SK-N-SH treated with all-trans-retinoic acid at 6 μM for 48 hours (cell line): ENCODE data around the gene TSPAN15.

Experiments
- ATAC-seq: fragments of 200-7000 bp; cut with Tn5 transposase; 3 replicates; pipeline ENCODE4 v1.9.1; 2020; ENCODE audit warnings: mild to moderate bottlenecking, moderate library complexity
- ARNTL ChIP-seq: fragments of 450-650 bp; formaldehyde crosslinking; IDR thresholded peaks from 2 replicates; pipeline ENCODE4 v1.5.0; 2020; ENCODE audit warnings: low read depth, mild to moderate bottlenecking, moderate library complexity, borderline replicate concordance
- BACH2 ChIP-seq: fragments of 250-450 bp; sonication (Bioruptor Pico); IDR thresholded peaks from 2 replicates; pipeline ENCODE4 v1.9.0; 2021; ENCODE audit warnings: mild to moderate bottlenecking, borderline replicate concordance
- CSDC2 ChIP-seq: fragments of 250-450 bp; sonication (Bioruptor Pico); IDR thresholded peaks from 2 replicates; pipeline ENCODE4 v1.5.0; 2020; ENCODE audit warnings: mild to moderate bottlenecking, moderate library complexity
- ESRRG ChIP-seq: fragments of 250-450 bp; sonication (Bioruptor Pico); IDR thresholded peaks from 2 replicates; pipeline ENCODE4 v1.6.1; 2021; ENCODE audit warnings: mild to moderate bottlenecking
- GLIS3 ChIP-seq: fragments of 250-450 bp; sonication (Bioruptor Pico); IDR thresholded peaks from 2 replicates; pipeline ENCODE4 v1.5.0; 2020; ENCODE audit warnings: mild to moderate bottlenecking, moderate library complexity
- ISL1 ChIP-seq: fragments of 250-450 bp; sonication (Bioruptor Pico); IDR thresholded peaks from 2 replicates; pipeline ENCODE4 v2.1.2; 2022; ENCODE audit warnings: mild to moderate bottlenecking, moderate library complexity
- OSR1 ChIP-seq: fragments of 250-450 bp; sonication (Bioruptor Pico); IDR thresholded peaks from 2 replicates; pipeline ENCODE4 v1.8.0; 2022; ENCODE audit warnings: moderate library complexity, mild to moderate bottlenecking, inconsistent platforms
- PPARA ChIP-seq: fragments of 250-450 bp; sonication (Bioruptor Pico); IDR thresholded peaks from 2 replicates; pipeline ENCODE4 v1.5.0; 2020; ENCODE audit warnings: mild to moderate bottlenecking, borderline replicate concordance
- SNAI2 ChIP-seq: fragments of 250-450 bp; sonication (Bioruptor Pico); IDR thresholded peaks from 2 replicates; pipeline ENCODE4 v1.5.0; 2020; ENCODE audit warnings: mild to moderate bottlenecking, moderate library complexity
- TCF4 ChIP-seq: fragments of 250-450 bp; sonication (Bioruptor Pico); IDR thresholded peaks from 2 replicates; pipeline ENCODE4 v1.8.0; 2021; ENCODE audit warnings: mild to moderate bottlenecking, moderate library complexity, borderline replicate concordance
- ZC3H10 ChIP-seq: fragments of 250-450 bp; sonication (Bioruptor Pico); IDR thresholded peaks from 2 replicates; pipeline ENCODE4 v1.5.1; 2021; ENCODE audit warnings: mild to moderate bottlenecking, moderate library complexity
- ZFP3 ChIP-seq: fragments of 250-450 bp; sonication (Bioruptor Pico); IDR thresholded peaks from 2 replicates; pipeline ENCODE4 v1.5.0; 2020; ENCODE audit warnings: mild to moderate bottlenecking, moderate library complexity
- ZNF565 ChIP-seq: fragments of 450-650 bp; formaldehyde crosslinking; conservative IDR thresholded peaks from 2 replicates; pipeline ENCODE4 v1.5.0; 2020; ENCODE audit warnings: low read depth, mild to moderate bottlenecking, moderate library complexity
- ZNF70 ChIP-seq: fragments of 450-650 bp; formaldehyde crosslinking; IDR thresholded peaks from 2 replicates; pipeline ENCODE4 v1.5.0; 2020; ENCODE audit warnings: mild to moderate bottlenecking, moderate library complexity
- ZNF8 ChIP-seq: fragments of 450-650 bp; formaldehyde crosslinking; IDR thresholded peaks from 2 replicates; pipeline ENCODE4 v1.5.0; 2020; ENCODE audit warnings: mild to moderate bottlenecking, moderate library complexity
- TF ChIP-seq, protein P1 (sequence below): fragments of 250-450 bp; sonication (Bioruptor Pico); IDR thresholded peaks from 2 replicates; pipeline ENCODE4 v1.5.0; 2020; ENCODE audit warnings: mild to moderate bottlenecking, moderate library complexity
- TF ChIP-seq, protein P2 (sequence below): fragments of 250-450 bp; sonication (Bioruptor Pico); IDR thresholded peaks from 2 replicates; pipeline ENCODE4 v1.8.0; 2021; ENCODE audit warnings: low read depth, mild to moderate bottlenecking, moderate library complexity, borderline replicate concordance
- TF ChIP-seq, protein P3 (sequence below): fragments of 250-450 bp; sonication (Bioruptor Pico); IDR thresholded peaks from 2 replicates; pipeline ENCODE4 v1.8.0; 2020; ENCODE audit warnings: mild to moderate bottlenecking, moderate library complexity, borderline replicate concordance
- TF ChIP-seq, protein P4 (sequence below): fragments of 250-450 bp; sonication (Bioruptor Pico); IDR thresholded peaks from 2 replicates; pipeline ENCODE4 v1.5.1; 2020; ENCODE audit warnings: low read depth, mild to moderate bottlenecking, moderate library complexity
- TF ChIP-seq, protein P5 (sequence below): fragments of 250-450 bp; sonication (Bioruptor Pico); IDR thresholded peaks from 2 replicates; pipeline ENCODE4 v1.5.1; 2021; ENCODE audit warnings: mild to moderate bottlenecking, moderate library complexity

The TSPAN15 gene

DNA sequence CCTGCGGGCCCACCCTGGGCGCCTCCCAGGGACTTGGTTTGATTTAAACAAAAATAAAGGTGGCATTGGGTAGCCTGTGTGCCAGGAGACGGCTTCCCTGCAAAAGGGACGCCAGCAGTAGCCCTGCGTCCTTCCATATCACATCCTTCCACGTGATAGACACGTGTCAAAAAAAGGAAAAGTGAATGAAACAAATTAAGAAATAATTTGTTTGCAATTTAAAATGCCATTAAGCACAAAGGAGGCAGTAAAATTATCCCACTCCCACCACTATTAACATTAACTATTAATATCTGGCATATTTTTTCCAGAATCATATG lies 42.1 kb upstream of the TSPAN15 start:
- ATAC-seq, result no peak
- TF ChIP-seq ZFP3 (CRISPR knock-in tag), result no peak
- no peak for TF ChIP-seq TCF4 (CRISPR knock-in tag)
- TF ChIP-seq SNAI2, result no peak
- TF ChIP-seq ZC3H10 (CRISPR knock-in tag), result no peak

DNA sequence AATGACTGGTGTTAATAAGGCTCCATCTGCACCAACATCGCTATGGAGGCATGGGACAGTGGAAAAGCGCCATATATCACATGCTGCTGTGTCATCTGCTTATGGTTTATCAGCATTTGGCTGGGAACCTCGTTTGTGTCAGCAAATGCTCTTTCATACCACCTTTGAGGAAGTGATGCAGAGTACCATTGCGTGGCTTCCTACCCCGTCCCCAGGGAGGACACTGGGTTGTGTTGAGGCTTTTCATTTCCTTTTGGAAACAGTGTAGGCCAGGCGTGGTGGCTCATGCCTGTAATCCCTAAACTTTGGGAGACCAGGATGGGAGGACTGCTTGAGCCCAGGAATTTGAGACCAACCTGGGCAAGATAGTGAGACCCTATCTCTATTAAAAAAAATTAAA lies 41.3 kb upstream of the TSPAN15 start:
- TF ChIP-seq, protein P1, sequence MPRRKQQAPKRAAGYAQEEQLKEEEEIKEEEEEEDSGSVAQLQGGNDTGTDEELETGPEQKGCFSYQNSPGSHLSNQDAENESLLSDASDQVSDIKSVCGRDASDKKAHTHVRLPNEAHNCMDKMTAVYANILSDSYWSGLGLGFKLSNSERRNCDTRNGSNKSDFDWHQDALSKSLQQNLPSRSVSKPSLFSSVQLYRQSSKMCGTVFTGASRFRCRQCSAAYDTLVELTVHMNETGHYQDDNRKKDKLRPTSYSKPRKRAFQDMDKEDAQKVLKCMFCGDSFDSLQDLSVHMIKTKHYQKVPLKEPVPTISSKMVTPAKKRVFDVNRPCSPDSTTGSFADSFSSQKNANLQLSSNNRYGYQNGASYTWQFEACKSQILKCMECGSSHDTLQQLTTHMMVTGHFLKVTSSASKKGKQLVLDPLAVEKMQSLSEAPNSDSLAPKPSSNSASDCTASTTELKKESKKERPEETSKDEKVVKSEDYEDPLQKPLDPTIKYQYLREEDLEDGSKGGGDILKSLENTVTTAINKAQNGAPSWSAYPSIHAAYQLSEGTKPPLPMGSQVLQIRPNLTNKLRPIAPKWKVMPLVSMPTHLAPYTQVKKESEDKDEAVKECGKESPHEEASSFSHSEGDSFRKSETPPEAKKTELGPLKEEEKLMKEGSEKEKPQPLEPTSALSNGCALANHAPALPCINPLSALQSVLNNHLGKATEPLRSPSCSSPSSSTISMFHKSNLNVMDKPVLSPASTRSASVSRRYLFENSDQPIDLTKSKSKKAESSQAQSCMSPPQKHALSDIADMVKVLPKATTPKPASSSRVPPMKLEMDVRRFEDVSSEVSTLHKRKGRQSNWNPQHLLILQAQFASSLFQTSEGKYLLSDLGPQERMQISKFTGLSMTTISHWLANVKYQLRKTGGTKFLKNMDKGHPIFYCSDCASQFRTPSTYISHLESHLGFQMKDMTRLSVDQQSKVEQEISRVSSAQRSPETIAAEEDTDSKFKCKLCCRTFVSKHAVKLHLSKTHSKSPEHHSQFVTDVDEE, result no peak
- TF ChIP-seq OSR1 (CRISPR knock-in tag), result no peak
- no peak for TF ChIP-seq ARNTL (CRISPR knock-in tag)
- TF ChIP-seq, protein P2, sequence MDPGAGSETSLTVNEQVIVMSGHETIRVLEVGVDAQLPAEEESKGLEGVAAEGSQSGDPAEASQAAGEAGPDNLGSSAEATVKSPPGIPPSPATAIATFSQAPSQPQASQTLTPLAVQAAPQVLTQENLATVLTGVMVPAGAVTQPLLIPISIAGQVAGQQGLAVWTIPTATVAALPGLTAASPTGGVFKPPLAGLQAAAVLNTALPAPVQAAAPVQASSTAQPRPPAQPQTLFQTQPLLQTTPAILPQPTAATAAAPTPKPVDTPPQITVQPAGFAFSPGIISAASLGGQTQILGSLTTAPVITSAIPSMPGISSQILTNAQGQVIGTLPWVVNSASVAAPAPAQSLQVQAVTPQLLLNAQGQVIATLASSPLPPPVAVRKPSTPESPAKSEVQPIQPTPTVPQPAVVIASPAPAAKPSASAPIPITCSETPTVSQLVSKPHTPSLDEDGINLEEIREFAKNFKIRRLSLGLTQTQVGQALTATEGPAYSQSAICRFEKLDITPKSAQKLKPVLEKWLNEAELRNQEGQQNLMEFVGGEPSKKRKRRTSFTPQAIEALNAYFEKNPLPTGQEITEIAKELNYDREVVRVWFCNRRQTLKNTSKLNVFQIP (CRISPR knock-in tag), result no peak
- no peak for TF ChIP-seq TCF4 (CRISPR knock-in tag)
- no peak for TF ChIP-seq CSDC2 (CRISPR knock-in tag)
- no peak for TF ChIP-seq ZNF70 (CRISPR knock-in tag)
- TF ChIP-seq GLIS3 (CRISPR knock-in tag), result no peak
- TF ChIP-seq, protein P3, sequence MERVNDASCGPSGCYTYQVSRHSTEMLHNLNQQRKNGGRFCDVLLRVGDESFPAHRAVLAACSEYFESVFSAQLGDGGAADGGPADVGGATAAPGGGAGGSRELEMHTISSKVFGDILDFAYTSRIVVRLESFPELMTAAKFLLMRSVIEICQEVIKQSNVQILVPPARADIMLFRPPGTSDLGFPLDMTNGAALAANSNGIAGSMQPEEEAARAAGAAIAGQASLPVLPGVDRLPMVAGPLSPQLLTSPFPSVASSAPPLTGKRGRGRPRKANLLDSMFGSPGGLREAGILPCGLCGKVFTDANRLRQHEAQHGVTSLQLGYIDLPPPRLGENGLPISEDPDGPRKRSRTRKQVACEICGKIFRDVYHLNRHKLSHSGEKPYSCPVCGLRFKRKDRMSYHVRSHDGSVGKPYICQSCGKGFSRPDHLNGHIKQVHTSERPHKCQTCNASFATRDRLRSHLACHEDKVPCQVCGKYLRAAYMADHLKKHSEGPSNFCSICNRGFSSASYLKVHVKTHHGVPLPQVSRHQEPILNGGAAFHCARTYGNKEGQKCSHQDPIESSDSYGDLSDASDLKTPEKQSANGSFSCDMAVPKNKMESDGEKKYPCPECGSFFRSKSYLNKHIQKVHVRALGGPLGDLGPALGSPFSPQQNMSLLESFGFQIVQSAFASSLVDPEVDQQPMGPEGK (CRISPR knock-in tag), result no peak
- no peak for TF ChIP-seq PPARA (CRISPR knock-in tag)
- TF ChIP-seq ZNF565, result no peak
- TF ChIP-seq ZNF8 (CRISPR knock-in tag), result no peak
- TF ChIP-seq ZC3H10 (CRISPR knock-in tag), result no peak
- no peak for ATAC-seq

DNA sequence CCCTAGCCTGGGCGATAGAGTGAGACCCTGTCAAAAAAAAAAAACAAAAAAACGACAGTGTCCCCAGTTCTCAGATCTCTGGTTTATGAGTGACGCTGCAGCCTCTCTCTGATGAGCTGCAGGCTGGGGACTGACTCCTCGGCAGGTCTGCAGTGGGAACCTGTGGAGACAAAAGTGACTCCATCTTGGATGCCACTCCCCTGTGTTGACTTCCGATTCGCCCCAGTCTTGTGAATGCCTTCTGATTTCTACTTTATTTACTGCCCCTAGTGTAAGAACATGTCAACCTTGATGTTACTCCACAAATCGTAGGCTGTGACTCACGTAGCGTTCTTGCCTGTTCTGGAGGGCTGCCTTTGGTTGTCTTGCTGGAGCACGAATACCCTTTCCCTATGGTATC lies 40.8 kb upstream of the TSPAN15 start:
- ATAC-seq, result no peak
- no peak for TF ChIP-seq ISL1 (CRISPR knock-in tag)
- TF ChIP-seq, protein P2 (CRISPR knock-in tag), result no peak
- TF ChIP-seq OSR1 (CRISPR knock-in tag), result no peak

DNA sequence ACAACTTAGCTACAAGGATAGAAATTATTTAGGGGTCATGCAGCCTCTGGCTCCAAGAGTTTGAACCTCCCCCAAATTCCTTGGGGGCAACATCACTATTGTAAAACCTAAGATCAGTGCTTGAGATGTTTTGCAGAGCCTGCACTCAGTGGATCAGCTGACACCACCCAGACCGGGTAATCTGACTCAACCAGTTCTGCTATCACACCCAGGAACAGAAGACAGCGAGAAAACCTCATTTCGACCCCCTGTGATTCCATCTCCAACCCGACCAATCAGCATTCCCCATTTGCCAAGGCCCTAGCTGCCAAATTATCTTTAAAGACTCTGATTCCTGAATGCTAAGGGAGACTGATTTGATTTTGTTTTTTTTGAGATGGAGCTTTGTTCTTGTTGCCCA lies 39.8 kb upstream of the TSPAN15 start:
- ATAC-seq, result no peak
- TF ChIP-seq ZNF70 (CRISPR knock-in tag), result no peak
- no peak for TF ChIP-seq ARNTL (CRISPR knock-in tag)
- TF ChIP-seq, protein P4, sequence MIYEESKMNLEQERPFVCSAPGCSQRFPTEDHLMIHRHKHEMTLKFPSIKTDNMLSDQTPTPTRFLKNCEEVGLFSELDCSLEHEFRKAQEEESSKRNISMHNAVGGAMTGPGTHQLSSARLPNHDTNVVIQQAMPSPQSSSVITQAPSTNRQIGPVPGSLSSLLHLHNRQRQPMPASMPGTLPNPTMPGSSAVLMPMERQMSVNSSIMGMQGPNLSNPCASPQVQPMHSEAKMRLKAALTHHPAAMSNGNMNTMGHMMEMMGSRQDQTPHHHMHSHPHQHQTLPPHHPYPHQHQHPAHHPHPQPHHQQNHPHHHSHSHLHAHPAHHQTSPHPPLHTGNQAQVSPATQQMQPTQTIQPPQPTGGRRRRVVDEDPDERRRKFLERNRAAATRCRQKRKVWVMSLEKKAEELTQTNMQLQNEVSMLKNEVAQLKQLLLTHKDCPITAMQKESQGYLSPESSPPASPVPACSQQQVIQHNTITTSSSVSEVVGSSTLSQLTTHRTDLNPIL (CRISPR knock-in tag), result no peak
- TF ChIP-seq, protein P2 (CRISPR knock-in tag), result no peak
- TF ChIP-seq BACH2, result no peak
- no peak for TF ChIP-seq ESRRG (CRISPR knock-in tag)
- TF ChIP-seq, protein P1, result no peak
- TF ChIP-seq, protein P5, sequence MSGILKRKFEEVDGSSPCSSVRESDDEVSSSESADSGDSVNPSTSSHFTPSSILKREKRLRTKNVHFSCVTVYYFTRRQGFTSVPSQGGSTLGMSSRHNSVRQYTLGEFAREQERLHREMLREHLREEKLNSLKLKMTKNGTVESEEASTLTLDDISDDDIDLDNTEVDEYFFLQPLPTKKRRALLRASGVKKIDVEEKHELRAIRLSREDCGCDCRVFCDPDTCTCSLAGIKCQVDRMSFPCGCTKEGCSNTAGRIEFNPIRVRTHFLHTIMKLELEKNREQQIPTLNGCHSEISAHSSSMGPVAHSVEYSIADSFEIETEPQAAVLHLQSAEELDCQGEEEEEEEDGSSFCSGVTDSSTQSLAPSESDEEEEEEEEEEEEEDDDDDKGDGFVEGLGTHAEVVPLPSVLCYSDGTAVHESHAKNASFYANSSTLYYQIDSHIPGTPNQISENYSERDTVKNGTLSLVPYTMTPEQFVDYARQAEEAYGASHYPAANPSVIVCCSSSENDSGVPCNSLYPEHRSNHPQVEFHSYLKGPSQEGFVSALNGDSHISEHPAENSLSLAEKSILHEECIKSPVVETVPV (CRISPR knock-in tag), result no peak
- no peak for TF ChIP-seq ZNF8 (CRISPR knock-in tag)
- TF ChIP-seq ZNF565, result no peak
- TF ChIP-seq CSDC2 (CRISPR knock-in tag), result no peak
- no peak for TF ChIP-seq ISL1 (CRISPR knock-in tag)
- no peak for TF ChIP-seq TCF4 (CRISPR knock-in tag)
- TF ChIP-seq ZC3H10 (CRISPR knock-in tag), result no peak
